SK-N-SH treated with all-trans-retinoic acid at 6 μM for 48 hours (cell line): ENCODE results near the gene NUP133.
A peak's percentile ranks its signal among the peaks of the same experiment; 100 is the strongest.

Experiments
- ATAC-seq: fragments of 200-7000 bp; cut with Tn5 transposase; 3 replicates; pipeline ENCODE4 v1.9.1; 2020; ENCODE audit warnings: mild to moderate bottlenecking, moderate library complexity
- ARNTL ChIP-seq: fragments of 450-650 bp; formaldehyde crosslinking; IDR thresholded peaks from 2 replicates; pipeline ENCODE4 v1.5.0; 2020; ENCODE audit warnings: low read depth, mild to moderate bottlenecking, moderate library complexity, borderline replicate concordance
- BACH2 ChIP-seq: fragments of 250-450 bp; sonication (Bioruptor Pico); IDR thresholded peaks from 2 replicates; pipeline ENCODE4 v1.9.0; 2021; ENCODE audit warnings: mild to moderate bottlenecking, borderline replicate concordance
- CREB5 ChIP-seq: fragments of 250-450 bp; sonication (Bioruptor Pico); IDR thresholded peaks from 2 replicates; pipeline ENCODE4 v1.5.1; 2020; ENCODE audit warnings: low read depth, mild to moderate bottlenecking, moderate library complexity
- CSDC2 ChIP-seq: fragments of 250-450 bp; sonication (Bioruptor Pico); IDR thresholded peaks from 2 replicates; pipeline ENCODE4 v1.5.0; 2020; ENCODE audit warnings: mild to moderate bottlenecking, moderate library complexity
- CSRNP3 ChIP-seq: fragments of 250-450 bp; sonication (Bioruptor Pico); IDR thresholded peaks from 2 replicates; pipeline ENCODE4 v1.5.1; 2021; ENCODE audit warnings: mild to moderate bottlenecking, moderate library complexity
- ESRRG ChIP-seq: fragments of 250-450 bp; sonication (Bioruptor Pico); IDR thresholded peaks from 2 replicates; pipeline ENCODE4 v1.6.1; 2021; ENCODE audit warnings: mild to moderate bottlenecking
- GLIS3 ChIP-seq: fragments of 250-450 bp; sonication (Bioruptor Pico); IDR thresholded peaks from 2 replicates; pipeline ENCODE4 v1.5.0; 2020; ENCODE audit warnings: mild to moderate bottlenecking, moderate library complexity
- ISL1 ChIP-seq: fragments of 250-450 bp; sonication (Bioruptor Pico); IDR thresholded peaks from 2 replicates; pipeline ENCODE4 v2.1.2; 2022; ENCODE audit warnings: mild to moderate bottlenecking, moderate library complexity
- OSR1 ChIP-seq: fragments of 250-450 bp; sonication (Bioruptor Pico); IDR thresholded peaks from 2 replicates; pipeline ENCODE4 v1.8.0; 2022; ENCODE audit warnings: moderate library complexity, mild to moderate bottlenecking, inconsistent platforms
- POU6F1 ChIP-seq: fragments of 250-450 bp; sonication (Bioruptor Pico); IDR thresholded peaks from 2 replicates; pipeline ENCODE4 v1.8.0; 2021; ENCODE audit warnings: low read depth, mild to moderate bottlenecking, moderate library complexity, borderline replicate concordance
- PPARA ChIP-seq: fragments of 250-450 bp; sonication (Bioruptor Pico); IDR thresholded peaks from 2 replicates; pipeline ENCODE4 v1.5.0; 2020; ENCODE audit warnings: mild to moderate bottlenecking, borderline replicate concordance
- RARB ChIP-seq: fragments of 250-450 bp; sonication (Bioruptor Pico); IDR thresholded peaks from 2 replicates; pipeline ENCODE4 v1.8.0; 2021; ENCODE audit warnings: mild to moderate bottlenecking, moderate library complexity
- SNAI2 ChIP-seq: fragments of 250-450 bp; sonication (Bioruptor Pico); IDR thresholded peaks from 2 replicates; pipeline ENCODE4 v1.5.0; 2020; ENCODE audit warnings: mild to moderate bottlenecking, moderate library complexity
- TCF4 ChIP-seq: fragments of 250-450 bp; sonication (Bioruptor Pico); IDR thresholded peaks from 2 replicates; pipeline ENCODE4 v1.8.0; 2021; ENCODE audit warnings: mild to moderate bottlenecking, moderate library complexity, borderline replicate concordance
- TOX ChIP-seq: fragments of 250-450 bp; sonication (Bioruptor Pico); IDR thresholded peaks from 2 replicates; pipeline ENCODE4 v1.8.0; 2021; ENCODE audit warnings: mild to moderate bottlenecking, moderate library complexity, borderline replicate concordance
- TSHZ2 ChIP-seq: fragments of 250-450 bp; sonication (Bioruptor Pico); IDR thresholded peaks from 2 replicates; pipeline ENCODE4 v1.5.0; 2020; ENCODE audit warnings: mild to moderate bottlenecking, moderate library complexity
- ZC3H10 ChIP-seq: fragments of 250-450 bp; sonication (Bioruptor Pico); IDR thresholded peaks from 2 replicates; pipeline ENCODE4 v1.5.1; 2021; ENCODE audit warnings: mild to moderate bottlenecking, moderate library complexity
- ZFP3 ChIP-seq: fragments of 250-450 bp; sonication (Bioruptor Pico); IDR thresholded peaks from 2 replicates; pipeline ENCODE4 v1.5.0; 2020; ENCODE audit warnings: mild to moderate bottlenecking, moderate library complexity
- ZFP30 ChIP-seq: fragments of 450-650 bp; formaldehyde crosslinking; IDR thresholded peaks from 2 replicates; pipeline ENCODE4 v1.5.0; 2022; ENCODE audit warnings: mild to moderate bottlenecking, moderate library complexity
- ZNF565 ChIP-seq: fragments of 450-650 bp; formaldehyde crosslinking; conservative IDR thresholded peaks from 2 replicates; pipeline ENCODE4 v1.5.0; 2020; ENCODE audit warnings: low read depth, mild to moderate bottlenecking, moderate library complexity
- ZNF70 ChIP-seq: fragments of 450-650 bp; formaldehyde crosslinking; IDR thresholded peaks from 2 replicates; pipeline ENCODE4 v1.5.0; 2020; ENCODE audit warnings: mild to moderate bottlenecking, moderate library complexity
- ZNF8 ChIP-seq: fragments of 450-650 bp; formaldehyde crosslinking; IDR thresholded peaks from 2 replicates; pipeline ENCODE4 v1.5.0; 2020; ENCODE audit warnings: mild to moderate bottlenecking, moderate library complexity

The NUP133 gene

GRCh38 chr1:229412056-229412455, 96.1 kb downstream of the NUP133 start:
- TF ChIP-seq CREB5 (CRISPR knock-in tag) (no peak), CSRNP3 (CRISPR knock-in tag) (no peak), ZFP30 (CRISPR knock-in tag) (no peak), TCF4 (CRISPR knock-in tag) (no peak), CSDC2 (no peak), ZNF565 (CRISPR knock-in tag) (no peak), POU6F1 (CRISPR knock-in tag) (no peak), RARB (CRISPR knock-in tag) (no peak), GLIS3 (no peak), TOX (no peak), SNAI2 (no peak), ZNF8 (CRISPR knock-in tag) (no peak), ISL1 (CRISPR knock-in tag) (no peak), ARNTL (CRISPR knock-in tag) (no peak), ESRRG (CRISPR knock-in tag) (no peak), TSHZ2 (CRISPR knock-in tag) (no peak), OSR1 (CRISPR knock-in tag) (no peak)
- 0 out of 3 replicates have a peak, but pooled peaks have one; percentile 6 for ATAC-seq

GRCh38 chr1:229411434-229412055, 96.6 kb downstream of the NUP133 start:
- ATAC-seq: no peak

More at GRCh38 chr1:229411434-229412055, 96.6 kb downstream of the NUP133 start:
- TF ChIP-seq SNAI2: no peak
- no peak for TF ChIP-seq GLIS3
- no peak for TF ChIP-seq ZC3H10
- TF ChIP-seq ZNF70 (CRISPR knock-in tag): no peak
- no peak for TF ChIP-seq ESRRG (CRISPR knock-in tag)
- TF ChIP-seq ZNF565 (CRISPR knock-in tag): no peak
- no peak for TF ChIP-seq RARB (CRISPR knock-in tag)
- no peak for TF ChIP-seq ZFP30 (CRISPR knock-in tag)
- TF ChIP-seq CSDC2: no peak
- no peak for TF ChIP-seq CREB5 (CRISPR knock-in tag)
- no peak for TF ChIP-seq BACH2 (CRISPR knock-in tag)
- no peak for TF ChIP-seq ZFP3 (CRISPR knock-in tag)
- TF ChIP-seq ARNTL (CRISPR knock-in tag): no peak
- TF ChIP-seq PPARA (CRISPR knock-in tag): no peak
- TF ChIP-seq TSHZ2 (CRISPR knock-in tag): no peak
- no peak for TF ChIP-seq POU6F1 (CRISPR knock-in tag)
